Activated CD8-positive, alpha-beta memory T cell treated with anti-CD3 and anti-CD28 coated beads for 36 hours (primary cell): ENCODE measurements around the gene DOCK8. TPM values are rescaled to one million over a fixed set of nuclear protein-coding genes. Genes with fewer than 3 reads are reported as not detected.

Experiments
- CTCF ChIA-PET: fragments of 350-600 bp; sonication (Branson Sonifier 250); formaldehyde crosslinking; loops from one replicate; lab custom pipeline; 2021; ENCODE audit warnings: antibody characterized with exemption; lab: Charles Lee
- POLR2A ChIA-PET: fragments of 350-600 bp; sonication (Branson Sonifier 250); formaldehyde crosslinking; loops from one replicate; lab custom pipeline; 2021; ENCODE audit warnings: antibody characterized with exemption; lab: Charles Lee
- total RNA-seq, 2 experiments: library from RNA; stranded (reverse); gene quantifications; one replicate each; pipeline ENCODE4 v1.2.3, GENCODE V29; 2021

DOCK8 gene
- total RNA-seq, 2 experiments from 2014 or later, result 133 to 140 TPM

GRCh38 chr9:254516-254915, 39.9 kb downstream of the DOCK8 start:
- CTCF ChIA-PET, result no interaction called here
- POLR2A ChIA-PET, result no interaction called here

- ChIA-PET CTCF (interaction anchor here (0.8 kb wide), 1 partner anchor 42 kb away, joined by 4 read pairs; no protein-coding TSS in a partner anchor), POLR2A (no interaction called here)
Measured at GRCh38 chr9:257957-258356, 43.3 kb downstream of the DOCK8 start.

GRCh38 chr9:259405-260404, 45.0 kb downstream of the DOCK8 start:
- POLR2A ChIA-PET, result no interaction called here
- CTCF ChIA-PET, result no interaction called here

- ChIA-PET POLR2A (no interaction called here), CTCF (no interaction called here)
Measured at GRCh38 chr9:264231-264630, 49.6 kb downstream of the DOCK8 start.

GRCh38 chr9:265209-265870, 50.7 kb downstream of the DOCK8 start:
- POLR2A ChIA-PET, result no interaction called here
- CTCF ChIA-PET, result no interaction called here

GRCh38 chr9:266228-266627, 51.6 kb downstream of the DOCK8 start:
- CTCF ChIA-PET, result no interaction called here
- POLR2A ChIA-PET, result interaction anchor here (1.5 kb wide), 1 partner anchor 12 kb away, joined by 3 read pairs; no protein-coding TSS in a partner anchor

DNA sequence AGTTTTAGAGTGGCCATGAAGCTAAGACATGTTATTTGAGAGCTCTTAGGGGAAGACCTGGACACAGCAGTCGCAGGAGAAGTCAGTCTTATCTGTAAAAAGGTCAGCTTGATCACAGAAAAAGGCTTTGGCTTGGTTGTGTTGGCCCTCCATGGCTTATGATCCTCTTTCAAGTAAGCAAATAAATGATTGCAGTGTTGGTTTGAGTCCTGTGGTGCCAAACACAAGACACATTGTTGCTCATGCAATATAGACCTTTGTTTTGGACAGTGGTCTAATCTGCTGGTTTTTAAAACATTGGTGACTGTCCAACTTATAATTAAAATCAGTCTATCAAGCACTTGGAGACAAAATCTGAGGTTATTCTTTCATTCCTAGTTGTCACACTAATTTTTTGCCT, 54.0 kb downstream of the DOCK8 start:
- POLR2A ChIA-PET, result no interaction called here
- CTCF ChIA-PET, result no interaction called here

GRCh38 chr9:269081-269711, 54.5 kb downstream of the DOCK8 start:
- CTCF ChIA-PET, result no interaction called here
- POLR2A ChIA-PET, result no interaction called here

DNA sequence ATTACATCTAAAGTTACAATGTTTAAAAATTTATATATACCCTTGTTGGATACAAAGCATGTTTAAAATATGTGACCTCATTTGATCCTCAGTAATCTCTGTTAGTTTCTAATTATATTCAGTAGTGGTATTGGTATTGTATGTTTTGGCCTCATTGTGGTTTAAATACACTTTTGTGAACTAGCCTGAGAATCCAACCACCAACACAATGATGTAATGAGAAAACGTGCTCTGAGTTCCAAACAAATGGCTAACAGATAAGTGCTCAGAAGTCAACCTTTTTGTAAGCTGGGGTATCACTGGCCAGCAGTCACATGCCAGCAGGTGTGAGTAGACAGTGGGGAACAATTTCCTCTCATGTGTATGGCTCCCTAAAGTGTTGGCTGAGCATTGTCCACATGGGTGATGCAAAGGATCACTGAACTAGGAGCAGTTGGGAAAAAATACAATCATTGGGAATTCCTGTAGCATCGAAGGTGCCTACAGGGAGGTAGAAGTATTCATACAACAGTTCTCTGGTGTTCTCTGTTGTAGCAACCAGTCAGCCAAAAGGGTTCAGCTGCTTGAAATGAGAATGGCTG, 56.1 kb downstream of the DOCK8 start:
- CTCF ChIA-PET, result no interaction called here
- POLR2A ChIA-PET, result interaction anchor here (0.9 kb wide), 1 partner anchor 45 kb away, joined by 3 read pairs; no protein-coding TSS in a partner anchor

DNA sequence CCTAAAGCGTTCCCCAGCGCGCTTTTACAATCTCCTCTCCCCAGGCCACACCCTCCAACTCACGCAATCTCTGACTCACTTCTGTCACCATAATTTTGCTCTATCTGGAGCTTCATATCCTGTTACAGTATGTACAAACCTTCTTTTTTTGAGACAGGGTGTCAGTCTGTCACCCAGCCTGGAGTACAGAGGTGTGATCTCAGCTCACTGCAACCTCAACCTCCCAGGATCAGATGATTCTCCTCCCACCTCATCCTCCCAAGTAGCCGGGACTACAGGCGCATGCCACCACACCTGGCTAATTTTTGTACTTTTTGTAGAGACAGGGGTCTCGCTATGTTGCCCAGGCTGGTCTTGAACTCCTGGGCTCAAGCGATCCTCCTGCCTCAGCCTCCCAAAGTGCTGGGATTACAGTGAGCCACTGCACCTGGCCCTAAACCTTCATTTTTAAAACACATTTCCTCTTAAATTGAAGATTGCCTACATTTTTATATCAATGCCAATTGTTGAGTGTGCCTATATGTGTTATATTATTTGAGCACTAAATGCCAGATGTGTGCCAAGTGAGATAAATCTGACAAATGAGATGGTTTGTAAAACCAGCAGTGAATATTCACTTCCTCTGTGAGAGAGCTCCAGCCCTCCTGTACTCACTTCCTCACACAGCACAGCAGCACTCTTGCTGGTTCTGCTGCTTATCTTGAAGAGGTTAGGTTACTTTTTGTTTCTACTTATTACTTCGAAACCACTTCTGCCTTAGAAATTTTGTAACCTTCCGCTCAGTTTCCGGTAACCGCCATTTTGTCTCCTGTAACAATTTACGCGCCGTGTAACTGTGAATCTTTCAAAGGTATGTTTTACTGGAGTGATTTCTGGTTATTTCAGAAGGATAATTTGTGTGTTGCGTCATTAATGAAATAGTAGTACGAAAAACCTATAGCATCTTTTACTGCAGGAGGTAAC, 57.9 kb downstream of the DOCK8 start:
- ChIA-PET CTCF (interaction anchor here (1.1 to 1.6 kb wide), 3 partner anchors 9 to 57 kb away, joined by 3 to 6 read pairs (median 5); partner anchors contain the start of gene DOCK8), POLR2A (interaction anchor here (0.6 to 2.8 kb wide), 3 partner anchors 9 to 57 kb away, joined by 3 to 19 read pairs (median 13); partner anchors contain the start of gene DOCK8)

DNA sequence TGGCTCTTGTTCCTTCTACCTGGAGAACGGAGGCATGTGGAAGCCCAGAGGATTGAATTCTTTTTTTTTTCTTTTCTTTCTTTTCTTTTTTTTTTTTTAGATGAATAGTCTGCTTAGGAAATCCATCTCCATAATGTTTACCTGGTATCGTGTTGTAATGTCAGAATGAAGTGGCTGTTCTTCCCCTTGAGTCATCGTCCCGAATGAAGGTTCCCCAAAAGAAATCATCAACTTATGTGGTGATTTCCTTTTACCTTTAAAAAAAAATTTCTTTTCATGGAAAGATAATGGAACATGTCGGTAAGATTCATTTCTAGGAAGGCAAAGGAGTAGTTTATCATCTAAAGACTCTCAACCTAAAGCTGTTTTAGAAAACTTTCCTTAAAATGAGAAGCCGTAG, 59.7 kb downstream of the DOCK8 start:
- ChIA-PET CTCF (no interaction called here), POLR2A (interaction anchor here (2.8 kb wide), 1 partner anchor 59 kb away, joined by 19 read pairs; the partner anchor contains the start of gene DOCK8)

GRCh38 chr9:277601-278295, 63.1 kb downstream of the DOCK8 start:
- POLR2A ChIA-PET, result interaction anchor here (1.0 to 1.2 kb wide), 2 partner anchors 11 to 63 kb away, joined by 3 to 7 read pairs; partner anchors contain the start of gene DOCK8
- CTCF ChIA-PET, result interaction anchor here (2.4 kb wide), 1 partner anchor 63 kb away, joined by 8 read pairs; the partner anchor contains the start of gene DOCK8

DNA sequence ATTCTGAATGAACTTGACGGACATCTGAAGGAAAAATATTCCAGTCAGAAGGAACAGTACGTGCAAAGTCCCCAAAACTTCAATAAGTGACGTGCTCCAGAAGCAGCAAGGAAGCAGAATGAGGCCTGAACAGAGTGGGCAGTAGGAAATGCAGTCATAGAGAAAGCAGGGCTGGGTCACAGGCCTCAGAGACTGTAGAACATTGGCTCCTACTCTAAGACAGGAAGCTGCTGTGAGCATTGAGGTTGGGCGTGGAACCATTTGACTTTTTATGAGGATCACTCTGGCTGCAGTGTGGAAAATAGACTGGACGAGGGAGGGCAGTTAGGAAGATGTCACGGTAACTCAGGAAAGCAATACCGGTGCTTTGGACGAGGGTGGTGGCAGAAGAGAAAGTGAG, 64.0 kb downstream of the DOCK8 start:
- ChIA-PET POLR2A (no interaction called here), CTCF (interaction anchor here (2.4 kb wide), 1 partner anchor 64 kb away, joined by 8 read pairs; the partner anchor contains the start of gene DOCK8)

DNA sequence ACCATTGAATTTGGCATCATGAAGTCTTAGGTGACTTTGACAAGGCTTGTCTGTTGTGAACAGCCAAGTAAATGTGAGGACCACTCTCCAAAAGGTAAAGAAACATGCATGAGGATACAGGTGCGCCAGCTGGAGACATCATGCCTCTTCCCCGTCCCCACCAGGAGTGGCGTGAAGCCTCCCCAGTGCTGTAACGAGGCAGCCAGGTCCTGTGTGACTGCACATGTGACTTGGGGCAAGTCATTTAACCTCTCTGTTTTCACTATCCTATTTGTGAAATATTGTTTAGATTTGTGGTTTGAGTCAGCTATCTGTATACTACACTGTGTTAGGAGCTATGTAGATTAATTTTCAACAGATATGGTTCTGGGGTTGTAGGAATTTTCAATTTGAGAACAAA, 65.0 kb downstream of the DOCK8 start:
- ChIA-PET POLR2A (interaction anchor here (1.5 kb wide), 1 partner anchor 64 kb away, joined by 5 read pairs; no protein-coding TSS in a partner anchor), CTCF (interaction anchor here (1.2 to 1.5 kb wide), 2 partner anchors 11 to 14 kb away, joined by 3 read pairs; no protein-coding TSS in a partner anchor)

GRCh38 chr9:281741-282645, 67.3 kb downstream of the DOCK8 start:
- CTCF ChIA-PET, result interaction anchor here (0.5 to 1.3 kb wide), 3 partner anchors 9 to 246 kb away, joined by 3 to 4 read pairs (median 4); partner anchors contain the start of gene DOCK8
- POLR2A ChIA-PET, result interaction anchor here (0.7 to 2.2 kb wide), 5 partner anchors 9 to 187 kb away, joined by 4 to 15 read pairs (median 10); partner anchors contain the start of gene DOCK8
